WTC11 (cell line): Measurements from ENCODE around the gene EXOC3L4. TPM values are rescaled to one million over a fixed set of nuclear protein-coding genes. Genes with fewer than 3 reads are reported as not detected.

Experiments used
- ATAC-seq: fragments of 200-7000 bp; cut with Tn5 transposase; 2 replicates; pipeline ENCODE4 v1.10.0; 2021; ENCODE audit warnings: mild to moderate bottlenecking, moderate library complexity
- CTCF ChIA-PET: fragments of 300-600 bp; sonication (Branson Sonifier 250); formaldehyde crosslinking; loops from one replicate; lab custom pipeline; 2021; ENCODE audit warnings: antibody characterized with exemption; lab: Charles Lee
- POLR2A ChIA-PET: fragments of 350-600 bp; sonication (Branson Sonifier 250); formaldehyde crosslinking; loops from one replicate; lab custom pipeline; 2021; ENCODE audit warnings: antibody characterized with exemption; lab: Charles Lee
- DNase-seq: peaks from one replicate; pipeline ENCODE4 v3.0.0; 2021; ENCODE audit warnings: low spot score
- H3K27ac Mint-ChIP-seq: 2 replicates; pipeline ENCODE4 v1.8.0; 2021; ENCODE audit warnings: mixed read lengths
- H3K27me3 Mint-ChIP-seq: 2 replicates; pipeline ENCODE4 v1.8.0; 2021; ENCODE audit warnings: low read depth, mild to moderate bottlenecking, moderate library complexity, mixed read lengths
- H3K36me3 Mint-ChIP-seq: 2 replicates; pipeline ENCODE4 v1.8.0; 2021; ENCODE audit warnings: mixed read lengths
- H3K4me1 Mint-ChIP-seq: 2 replicates; pipeline ENCODE4 v1.8.0; 2022; ENCODE audit warnings: mixed read lengths
- H3K4me3 Mint-ChIP-seq: 2 replicates; pipeline ENCODE4 v1.8.0; 2021; ENCODE audit warnings: mild to moderate bottlenecking, moderate library complexity, mixed read lengths
- H3K9me3 Mint-ChIP-seq: 2 replicates; pipeline ENCODE4 v1.8.0; 2021; ENCODE audit warnings: mixed read lengths
- CBFB ChIP-seq: sonication (generic); formaldehyde crosslinking; IDR thresholded peaks from 2 replicates; pipeline ENCODE4 v1.8.1; 2022; ENCODE audit warnings: mild to moderate bottlenecking, low read depth, missing genetic modification reagents
- CDX4 ChIP-seq: fragments of 250-450 bp; sonication (Bioruptor Pico); IDR thresholded peaks from 2 replicates; pipeline ENCODE4 v1.9.0; 2021; ENCODE audit warnings: moderate library complexity, mild to moderate bottlenecking, inconsistent platforms, borderline replicate concordance
- CREM ChIP-seq: sonication (generic); formaldehyde crosslinking; IDR thresholded peaks from 2 replicates; pipeline ENCODE4 v1.8.1; 2022; ENCODE audit warnings: mild to moderate bottlenecking, missing genetic modification reagents, moderate library complexity
- E2F1 ChIP-seq: sonication (generic); formaldehyde crosslinking; IDR thresholded peaks from 2 replicates; pipeline ENCODE4 v1.8.0; 2022; ENCODE audit warnings: mild to moderate bottlenecking, missing genetic modification reagents
- EMX1 ChIP-seq: fragments of 250-450 bp; sonication (Bioruptor Pico); IDR thresholded peaks from 2 replicates; pipeline ENCODE4 v1.8.0; 2021; ENCODE audit warnings: mild to moderate bottlenecking
- FOXK1 ChIP-seq: sonication (generic); formaldehyde crosslinking; IDR thresholded peaks from 2 replicates; pipeline ENCODE4 v1.8.0; 2022; ENCODE audit warnings: mild to moderate bottlenecking, moderate library complexity, missing genetic modification reagents
- GTF2I ChIP-seq: fragments of 250-450 bp; sonication (Bioruptor Pico); conservative IDR thresholded peaks from 2 replicates; pipeline ENCODE4 v1.4.0; 2021; ENCODE audit warnings: mild to moderate bottlenecking
- JAZF1 ChIP-seq: fragments of 250-450 bp; sonication (Bioruptor Pico); IDR thresholded peaks from 2 replicates; pipeline ENCODE4 v1.9.0; 2021; ENCODE audit warnings: moderate library complexity, mild to moderate bottlenecking, inconsistent platforms
- KAT7 ChIP-seq: sonication (generic); formaldehyde crosslinking; IDR thresholded peaks from 2 replicates; pipeline ENCODE4 v1.8.1; 2023; ENCODE audit warnings: missing genetic modification reagents, mild to moderate bottlenecking, borderline replicate concordance
- NFATC4 ChIP-seq: fragments of 250-450 bp; sonication (Bioruptor Pico); IDR thresholded peaks from 2 replicates; pipeline ENCODE4 v1.9.0; 2021; ENCODE audit warnings: mild to moderate bottlenecking
- NFYB ChIP-seq: sonication (generic); formaldehyde crosslinking; conservative IDR thresholded peaks from 2 replicates; pipeline ENCODE4 v1.8.0; 2022; ENCODE audit warnings: low read depth, missing genetic modification reagents
- RELA ChIP-seq: sonication (generic); formaldehyde crosslinking; IDR thresholded peaks from 2 replicates; pipeline ENCODE4 v1.8.1; 2022; ENCODE audit warnings: missing genetic modification reagents, mild to moderate bottlenecking, borderline replicate concordance
- SOX15 ChIP-seq: fragments of 250-450 bp; sonication (Bioruptor Pico); IDR thresholded peaks from 2 replicates; pipeline ENCODE4 v1.9.0; 2021; ENCODE audit warnings: mild to moderate bottlenecking
- SP1 ChIP-seq: sonication (generic); formaldehyde crosslinking; conservative IDR thresholded peaks from 2 replicates; pipeline ENCODE4 v1.8.1; 2022; ENCODE audit warnings: missing genetic modification reagents
- TCF7 ChIP-seq: sonication (generic); formaldehyde crosslinking; IDR thresholded peaks from 2 replicates; pipeline ENCODE4 v1.8.0; 2022; ENCODE audit warnings: mild to moderate bottlenecking, low read depth, missing genetic modification reagents, moderate library complexity
- TEAD4 ChIP-seq: sonication (generic); formaldehyde crosslinking; IDR thresholded peaks from 2 replicates; pipeline ENCODE4 v1.8.0; 2022; ENCODE audit warnings: mild to moderate bottlenecking, missing genetic modification reagents
- TP53 ChIP-seq: sonication (generic); formaldehyde crosslinking; IDR thresholded peaks from 2 replicates; pipeline ENCODE4 v1.8.1; 2023; ENCODE audit warnings: mild to moderate bottlenecking, missing genetic modification reagents
- ZNF138 ChIP-seq: sonication (generic); formaldehyde crosslinking; conservative IDR thresholded peaks from 2 replicates; pipeline ENCODE4 v1.8.1; 2022; ENCODE audit warnings: mild to moderate bottlenecking, moderate library complexity, missing genetic modification reagents
- ZNF219 ChIP-seq: sonication (generic); formaldehyde crosslinking; IDR thresholded peaks from 2 replicates; pipeline ENCODE4 v1.8.0; 2023; ENCODE audit warnings: missing genetic modification reagents, mild to moderate bottlenecking, borderline replicate concordance
- ZNF317 ChIP-seq: sonication (generic); formaldehyde crosslinking; IDR thresholded peaks from 2 replicates; pipeline ENCODE4 v1.8.1; 2023; ENCODE audit warnings: low read depth, mild to moderate bottlenecking, moderate library complexity, missing genetic modification reagents, borderline replicate concordance
- ZNF396 ChIP-seq: fragments of 250-450 bp; sonication (Bioruptor Pico); IDR thresholded peaks from 2 replicates; pipeline ENCODE4 v1.8.0; 2021; ENCODE audit warnings: mild to moderate bottlenecking, moderate library complexity, borderline replicate concordance
- ZNF425 ChIP-seq: fragments of 250-450 bp; sonication (Bioruptor Pico); conservative IDR thresholded peaks from 2 replicates; pipeline ENCODE4 v1.9.0; 2021; ENCODE audit warnings: mild to moderate bottlenecking
- total RNA-seq: library from RNA; stranded (reverse); gene quantifications from 3 replicates; pipeline ENCODE4 v1.2.3, GENCODE V29; 2021
- TF ChIP-seq, protein P1 (sequence below): sonication (generic); formaldehyde crosslinking; IDR thresholded peaks from 2 replicates; pipeline ENCODE4 v1.8.0; 2022; ENCODE audit warnings: mild to moderate bottlenecking, missing genetic modification reagents
- TF ChIP-seq, protein P2 (sequence below): fragments of 250-450 bp; sonication (Bioruptor Pico); IDR thresholded peaks from 2 replicates; pipeline ENCODE4 v2.1.2; 2022; ENCODE audit warnings: mild to moderate bottlenecking, moderate library complexity
- TF ChIP-seq, protein P3 (sequence below): sonication (generic); formaldehyde crosslinking; IDR thresholded peaks from 2 replicates; pipeline ENCODE4 v1.8.0; 2023; ENCODE audit warnings: mild to moderate bottlenecking, missing genetic modification reagents

The EXOC3L4 gene
- total RNA-seq, 1 experiment from 2014 or later, result 0.42 TPM

DNA sequence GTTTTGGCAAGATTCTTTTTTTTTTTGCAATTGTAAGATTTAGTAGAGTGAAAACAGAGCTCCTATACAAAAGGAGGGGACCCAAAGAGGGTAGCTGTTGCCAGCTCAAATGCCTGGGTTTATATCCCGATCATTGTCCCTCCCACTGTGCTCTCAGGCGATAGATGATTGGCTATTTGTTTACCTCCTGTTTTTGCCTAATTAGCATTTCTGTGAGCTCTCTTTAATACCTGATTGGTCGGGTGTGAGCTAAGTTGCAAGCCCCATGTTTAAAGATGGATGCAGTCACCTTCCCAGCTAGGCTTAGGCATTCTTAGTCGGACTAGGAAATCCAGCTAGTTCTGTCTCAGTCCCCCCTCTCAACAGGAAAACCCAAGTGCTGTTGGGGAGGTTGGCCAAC, 1.9 kb downstream of the EXOC3L4 start:
- peaks cover 12% of the 10 kb centered on the region for H3K4me1 Mint-ChIP-seq
- TF ChIP-seq TCF7 (CRISPR knock-in tag), result no peak
- TF ChIP-seq SP1, result no peak
- no peak for TF ChIP-seq ZNF396
- no peak for TF ChIP-seq ZNF219 (CRISPR knock-in tag)
- TF ChIP-seq CBFB (CRISPR knock-in tag), result no peak
- TF ChIP-seq, protein P1, sequence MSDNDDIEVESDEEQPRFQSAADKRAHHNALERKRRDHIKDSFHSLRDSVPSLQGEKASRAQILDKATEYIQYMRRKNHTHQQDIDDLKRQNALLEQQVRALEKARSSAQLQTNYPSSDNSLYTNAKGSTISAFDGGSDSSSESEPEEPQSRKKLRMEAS (CRISPR knock-in tag), result no peak
- TF ChIP-seq ZNF317 (CRISPR knock-in tag), result no peak
- no peak for TF ChIP-seq KAT7 (CRISPR knock-in tag)
- TF ChIP-seq ZNF425, result no peak
- TF ChIP-seq CREM (CRISPR knock-in tag), result no peak
- no peak for TF ChIP-seq TEAD4 (CRISPR knock-in tag)
- TF ChIP-seq, protein P2, sequence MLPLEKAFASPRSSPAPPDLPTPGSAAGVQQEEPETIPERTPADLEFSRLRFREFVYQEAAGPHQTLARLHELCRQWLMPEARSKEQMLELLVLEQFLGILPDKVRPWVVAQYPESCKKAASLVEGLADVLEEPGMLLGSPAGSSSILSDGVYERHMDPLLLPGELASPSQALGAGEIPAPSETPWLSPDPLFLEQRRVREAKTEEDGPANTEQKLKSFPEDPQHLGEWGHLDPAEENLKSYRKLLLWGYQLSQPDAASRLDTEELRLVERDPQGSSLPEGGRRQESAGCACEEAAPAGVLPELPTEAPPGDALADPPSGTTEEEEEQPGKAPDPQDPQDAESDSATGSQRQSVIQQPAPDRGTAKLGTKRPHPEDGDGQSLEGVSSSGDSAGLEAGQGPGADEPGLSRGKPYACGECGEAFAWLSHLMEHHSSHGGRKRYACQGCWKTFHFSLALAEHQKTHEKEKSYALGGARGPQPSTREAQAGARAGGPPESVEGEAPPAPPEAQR, result no peak
- TF ChIP-seq CDX4 (CRISPR knock-in tag), result no peak
- no peak for TF ChIP-seq FOXK1 (CRISPR knock-in tag)
- TF ChIP-seq EMX1 (CRISPR knock-in tag), result no peak
- TF ChIP-seq TP53 (CRISPR knock-in tag), result no peak
- TF ChIP-seq RELA (CRISPR knock-in tag), result no peak
- ATAC-seq, result no peak
- no peak overlapping the region for H3K27ac Mint-ChIP-seq
- no peaks in the 10 kb centered on the region for H3K36me3 Mint-ChIP-seq
- POLR2A ChIA-PET, result interaction anchor here (0.6 kb wide), 3 partner anchors 27 to 177 kb away, joined by 3 to 4 read pairs (median 4); partner anchors contain the start of gene TNFAIP2
- CTCF ChIA-PET, result interaction anchor here (0.6 to 3.9 kb wide), 13 partner anchors 9 to 404 kb away, joined by 4 to 65 read pairs (median 6); partner anchors contain the start of gene TNFAIP2
- H3K27me3 Mint-ChIP-seq, result peaks cover 11% of the 10 kb centered on the region
- no peak for DNase-seq
- no peak overlapping the region for H3K4me3 Mint-ChIP-seq
- no peaks in the 10 kb centered on the region for H3K9me3 Mint-ChIP-seq

DNA sequence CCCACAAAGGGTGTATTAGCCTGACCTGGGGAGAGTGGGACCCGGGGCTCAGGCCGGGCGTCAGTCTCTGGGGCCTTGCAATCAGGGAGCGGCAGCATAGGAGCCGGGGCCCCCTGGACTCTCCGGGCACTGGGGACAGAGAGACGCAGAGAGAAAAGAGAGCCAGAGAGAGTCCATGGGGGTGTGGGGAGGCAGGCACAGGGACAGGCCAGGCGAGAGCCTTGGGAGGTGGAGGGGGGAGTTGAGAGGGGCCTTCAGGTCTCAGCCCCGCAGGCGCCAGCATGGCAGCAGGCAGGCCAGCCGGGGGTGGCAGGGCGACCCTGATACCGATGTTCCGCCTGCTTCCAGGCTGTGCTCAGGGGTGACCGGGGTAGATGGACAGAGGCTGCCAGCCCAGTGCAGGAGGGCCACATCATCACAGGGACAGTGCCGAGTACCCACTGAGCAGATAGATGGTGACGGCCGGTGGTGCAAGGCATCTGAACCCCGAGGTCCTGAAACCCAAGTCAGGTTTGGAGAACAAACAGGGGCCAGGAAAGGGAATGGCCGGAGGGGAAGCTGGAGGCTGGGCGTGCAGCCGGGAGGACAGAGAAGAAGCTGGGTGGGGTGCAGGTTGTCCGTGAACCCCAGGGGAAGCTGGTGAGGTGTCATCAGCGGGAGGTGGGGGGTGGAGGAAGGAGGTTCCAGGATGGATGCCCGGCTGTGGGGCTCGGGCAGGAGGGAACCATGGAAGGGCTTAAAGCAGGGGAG, 2.9 kb downstream of the EXOC3L4 start:
- Mint-ChIP-seq H3K4me3 (no peak overlapping the region), H3K4me1 (peaks cover 12% of the 10 kb centered on the region)
- TF ChIP-seq NFATC4 (CRISPR knock-in tag) (no peak), ZNF138 (CRISPR knock-in tag) (no peak), GTF2I (CRISPR knock-in tag) (no peak), ZNF425 (no peak), RELA (CRISPR knock-in tag) (no peak), E2F1 (CRISPR knock-in tag) (no peak), NFYB (no peak), JAZF1 (CRISPR knock-in tag) (no peak), SOX15 (CRISPR knock-in tag) (no peak)
- TF ChIP-seq, protein P3, sequence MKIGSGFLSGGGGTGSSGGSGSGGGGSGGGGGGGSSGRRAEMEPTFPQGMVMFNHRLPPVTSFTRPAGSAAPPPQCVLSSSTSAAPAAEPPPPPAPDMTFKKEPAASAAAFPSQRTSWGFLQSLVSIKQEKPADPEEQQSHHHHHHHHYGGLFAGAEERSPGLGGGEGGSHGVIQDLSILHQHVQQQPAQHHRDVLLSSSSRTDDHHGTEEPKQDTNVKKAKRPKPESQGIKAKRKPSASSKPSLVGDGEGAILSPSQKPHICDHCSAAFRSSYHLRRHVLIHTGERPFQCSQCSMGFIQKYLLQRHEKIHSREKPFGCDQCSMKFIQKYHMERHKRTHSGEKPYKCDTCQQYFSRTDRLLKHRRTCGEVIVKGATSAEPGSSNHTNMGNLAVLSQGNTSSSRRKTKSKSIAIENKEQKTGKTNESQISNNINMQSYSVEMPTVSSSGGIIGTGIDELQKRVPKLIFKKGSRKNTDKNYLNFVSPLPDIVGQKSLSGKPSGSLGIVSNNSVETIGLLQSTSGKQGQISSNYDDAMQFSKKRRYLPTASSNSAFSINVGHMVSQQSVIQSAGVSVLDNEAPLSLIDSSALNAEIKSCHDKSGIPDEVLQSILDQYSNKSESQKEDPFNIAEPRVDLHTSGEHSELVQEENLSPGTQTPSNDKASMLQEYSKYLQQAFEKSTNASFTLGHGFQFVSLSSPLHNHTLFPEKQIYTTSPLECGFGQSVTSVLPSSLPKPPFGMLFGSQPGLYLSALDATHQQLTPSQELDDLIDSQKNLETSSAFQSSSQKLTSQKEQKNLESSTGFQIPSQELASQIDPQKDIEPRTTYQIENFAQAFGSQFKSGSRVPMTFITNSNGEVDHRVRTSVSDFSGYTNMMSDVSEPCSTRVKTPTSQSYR (CRISPR knock-in tag), result no peak

More for the DNA sequence above, 2.9 kb downstream of the EXOC3L4 start:
- peaks cover 20% of the 10 kb centered on the region for H3K27me3 Mint-ChIP-seq
- no peaks in the 10 kb centered on the region for H3K9me3 Mint-ChIP-seq
- no peak overlapping the region for H3K27ac Mint-ChIP-seq
- ChIA-PET CTCF (interaction anchor here (0.8 to 3.9 kb wide), 9 partner anchors 8 to 92 kb away, joined by 4 to 65 read pairs (median 6); partner anchors contain the start of gene TNFAIP2), POLR2A (no interaction called here)
- no peak for ATAC-seq
- no peaks in the 10 kb centered on the region for H3K36me3 Mint-ChIP-seq
- DNase-seq, result no peak
